Ovary (tissue), 9 donors: ENCODE data around the gene REL. TPM values are rescaled to one million over a fixed set of nuclear protein-coding genes. Genes with fewer than 3 reads are reported as not detected.

Experiments used
- DNase-seq, 5 donors: peaks; one replicate each; pipeline ENCODE4 v3.0.0-alpha.2; 2019 to 2020
- H3K27ac ChIP-seq, 2 donors: fragments of 200-600 bp; one replicate each; pipeline versions ENCODE4 v1.5.1 to v1.8.0; 2019 to 2022
- H3K27me3 ChIP-seq: fragments of 200-600 bp; one replicate; pipeline ENCODE4 v1.8.0; 2022
- H3K36me3 ChIP-seq: fragments of 200-600 bp; sonication (generic); one replicate; pipeline ENCODE4 v1.5.1; 2019
- H3K4me1 ChIP-seq: one replicate; pipeline ENCODE4 v1.8.1; 2013; ENCODE audit warnings: mild to moderate bottlenecking, moderate library complexity; ENCODE audit not compliant: insufficient read depth
- H3K4me3 ChIP-seq: fragments of 200-600 bp; sonication (generic); one replicate; pipeline ENCODE4 v1.5.1; 2017
- H3K9me3 ChIP-seq, 2 donors: fragments of 200-600 bp in 1 of 2; sonication (generic) in 1 of 2; one replicate each; pipeline versions ENCODE4 v1.5.1 to v1.8.1; 2013 to 2019; ENCODE audit warnings: mild to moderate bottlenecking in 1 of 2, moderate library complexity in 1 of 2
- EP300 ChIP-seq: sonication (generic); formaldehyde crosslinking; IDR thresholded peaks from one replicate; pipeline ENCODE4 v1.6.1; 2017; ENCODE audit warnings: antibody characterized with exemption
- POLR2A ChIP-seq: fragments of 450-650 bp; IDR thresholded peaks from one replicate; pipeline ENCODE4 v1.6.1; 2017; ENCODE audit warnings: antibody characterized with exemption, mild to moderate bottlenecking, moderate library complexity
- WGBS, 3 donors: extraction: QIAGEN DNeasy Blood & Tissue Kit in 1 of 3; methylation state at CpG; one replicate each; pipeline versions ENCODE4 v1.1.5 to v1.1.7; 2013 to 2017; 5-methylcytosine and 5-hydroxymethylcytosine counted together
- intact Hi-C, 4 donors: fragments of 100-400 bp; cut with DNase I; formaldehyde crosslinking; loops; one replicate each; pipeline versions ENCODE4 v1.11.0 to v1.15.1; 2022 to 2023
- polyA plus RNA-seq, 2 donors: library from polyadenylated mRNA; stranded (reverse); fragments of 200-250 nt in 1 of 2; fragments of 350-450 nt in 1 of 2; fragmentation: Illumina TruSeq in 1 of 2; extraction: RNeasy Lipid Tissue Mini Kit (QIAGEN cat#74804) in 1 of 2; gene quantifications; one replicate each; pipeline ENCODE4 v1.2.3, GENCODE V29; 2013 to 2014
- small RNA-seq: library from RNA; depleted of rRNA; stranded (forward); fragments of <200 nt; gene quantifications from one replicate; pipeline ENCODE3, GENCODE V24; 2016
- total RNA-seq, 7 donors: library from RNA; depleted of rRNA in 2 of 7; stranded (reverse); fragments of >200 nt in 2 of 7; fragmentation: NEBNext Ultra II Directional in 3 of 7; extraction: Animal tissue kit (Norgen Biotek cat#: 25700) in 3 of 7; gene quantifications; one replicate each; pipeline versions ENCODE4 v1.1.0 to v1.2.4, GENCODE V29; 2016 to 2023
- TF ChIP-seq, protein P1 (sequence below), 3 donors: fragments of 450-650 bp in 2 of 3; fragments of 200-600 bp in 1 of 3; IDR thresholded peaks; one replicate each; pipeline versions ENCODE4 v1.5.1 to v1.8.0; 2016 to 2022; ENCODE audit warnings: antibody characterized with exemption in 3 of 3, mild to moderate bottlenecking in 1 of 3
- donor health status: DM: no; HTN: no; CAD: no; lungs with moderate emphysema.
- donor health status: DM: no; HTN: no; CAD: no.
- donor health status: Bipolar disorder and iron deficiency.
- donor health status: DM: yes; HTN: yes; CAD: no.
- donor health status: DM: no; HTN: no; CAD: no.
- donor health status: DM: yes; HTN: yes; CAD: no.

REL gene
- total and polyA plus RNA-seq, 9 donors, result 3.8 to 45.1 (median 18.6) TPM

GRCh38 chr2:60966507-60967405 is 85.4 kb downstream of the REL start:
- H3K27me3 ChIP-seq, result no peaks in the 10 kb centered on the region
- WGBS, 3 donors, result 51 to 72% (median 57%) methylated on average over 1 of the region's 1 CpG
- no peaks in the 10 kb centered on the region for H3K36me3 ChIP-seq
- no peaks in the 10 kb centered on the region for H3K9me3 ChIP-seq
- no peaks in the 10 kb centered on the region for H3K4me1 ChIP-seq
- H3K4me3 ChIP-seq, result no peak overlapping the region
- no peak overlapping the region for H3K27ac ChIP-seq
- intact Hi-C loops, result no loop called here
- DNase-seq, result no peak
- TF ChIP-seq EP300 (no peak), POLR2A (no peak)
- TF ChIP-seq, protein P1, sequence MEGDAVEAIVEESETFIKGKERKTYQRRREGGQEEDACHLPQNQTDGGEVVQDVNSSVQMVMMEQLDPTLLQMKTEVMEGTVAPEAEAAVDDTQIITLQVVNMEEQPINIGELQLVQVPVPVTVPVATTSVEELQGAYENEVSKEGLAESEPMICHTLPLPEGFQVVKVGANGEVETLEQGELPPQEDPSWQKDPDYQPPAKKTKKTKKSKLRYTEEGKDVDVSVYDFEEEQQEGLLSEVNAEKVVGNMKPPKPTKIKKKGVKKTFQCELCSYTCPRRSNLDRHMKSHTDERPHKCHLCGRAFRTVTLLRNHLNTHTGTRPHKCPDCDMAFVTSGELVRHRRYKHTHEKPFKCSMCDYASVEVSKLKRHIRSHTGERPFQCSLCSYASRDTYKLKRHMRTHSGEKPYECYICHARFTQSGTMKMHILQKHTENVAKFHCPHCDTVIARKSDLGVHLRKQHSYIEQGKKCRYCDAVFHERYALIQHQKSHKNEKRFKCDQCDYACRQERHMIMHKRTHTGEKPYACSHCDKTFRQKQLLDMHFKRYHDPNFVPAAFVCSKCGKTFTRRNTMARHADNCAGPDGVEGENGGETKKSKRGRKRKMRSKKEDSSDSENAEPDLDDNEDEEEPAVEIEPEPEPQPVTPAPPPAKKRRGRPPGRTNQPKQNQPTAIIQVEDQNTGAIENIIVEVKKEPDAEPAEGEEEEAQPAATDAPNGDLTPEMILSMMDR (IDR thresholded peaks at IDR 0.05), result no peak

GRCh38 chr2:60972889-60973656 is 91.7 kb downstream of the REL start:
- DNase-seq, result no peak
- H3K4me3 ChIP-seq, result no peak overlapping the region
- TF ChIP-seq, protein P1 (IDR thresholded peaks at IDR 0.05), result no peak
- TF ChIP-seq POLR2A (no peak), EP300 (no peak)
- H3K4me1 ChIP-seq, result no peaks in the 10 kb centered on the region
- no peaks in the 10 kb centered on the region for H3K9me3 ChIP-seq
- WGBS, 3 donors, result 95 to 96% (median 96%) methylated on average over 32 of the region's 32 CpGs
- no peak overlapping the region for H3K27ac ChIP-seq
- H3K27me3 ChIP-seq, result no peaks in the 10 kb centered on the region
- H3K36me3 ChIP-seq, result no peaks in the 10 kb centered on the region
- intact Hi-C loops, result no loop called here

DNA sequence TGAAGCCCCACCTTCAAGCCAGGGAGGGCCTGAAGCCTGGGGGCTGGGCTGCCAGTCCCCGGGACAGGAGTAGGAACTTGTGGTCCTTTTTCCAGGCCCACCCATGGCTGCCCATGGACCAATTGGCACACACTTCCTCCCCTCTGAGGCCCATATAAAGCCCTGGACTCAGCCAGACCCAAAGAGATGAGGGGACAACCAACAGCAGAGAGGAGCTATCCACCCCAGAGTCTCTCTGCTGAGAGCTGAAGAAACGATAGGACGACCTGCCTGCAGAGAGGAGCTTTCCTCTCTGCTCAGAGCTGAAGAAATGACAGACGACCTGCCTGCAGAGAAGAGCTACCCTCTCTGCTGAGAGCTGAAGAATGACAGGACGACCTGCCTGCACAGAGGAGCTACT is 92.3 kb downstream of the REL start:
- 72 to 85% (median 76%) methylated on average over 5 of the region's 5 CpGs for WGBS, 3 donors
- intact Hi-C loops, result no loop called here
- Histone ChIP-seq H3K27ac (no peak overlapping the region), H3K9me3 (no peaks in the 10 kb centered on the region), H3K36me3 (no peaks in the 10 kb centered on the region), H3K4me3 (no peak overlapping the region), H3K27me3 (no peaks in the 10 kb centered on the region), H3K4me1 (no peaks in the 10 kb centered on the region)
- TF ChIP-seq, protein P1 (IDR thresholded peaks at IDR 0.05), result no peak
- TF ChIP-seq EP300 (no peak), POLR2A (no peak)
- no peak for DNase-seq

- no peak for DNase-seq
- intact Hi-C loops, result no loop called here
- H3K36me3 ChIP-seq, result no peaks in the 10 kb centered on the region
- 96 to 98% (median 97%) methylated on average over 16 of the region's 16 CpGs for WGBS, 3 donors
- TF ChIP-seq EP300, result no peak
- TF ChIP-seq, protein P1 (IDR thresholded peaks at IDR 0.05), result no peak
- no peak for TF ChIP-seq POLR2A
- no peaks in the 10 kb centered on the region for H3K9me3 ChIP-seq
- H3K27me3 ChIP-seq, result no peaks in the 10 kb centered on the region
- no peaks in the 10 kb centered on the region for H3K4me1 ChIP-seq
- H3K4me3 ChIP-seq, result no peak overlapping the region
- H3K27ac ChIP-seq, result no peak overlapping the region
These were observed 93.3 kb downstream of the REL start for GRCh38 chr2:60974652-60975051.

Small RNAs within 50 kb of the gene (small RNA-seq; reads per million reads assigned to genes)
- gene RN7SL632P (not detected), gene RNU4-51P (not detected)

Other genes starting within 250 kb of the REL start
- gene PAPOLG, start 125.3 kb upstream of the REL start, total RNA-seq, result 10 to 100 TPM; 14.1 to 18.4 (median 16.7) TPM
- gene PAPOLG, start 125.3 kb upstream of the REL start, polyA plus RNA-seq, result 10 to 100 TPM in 1 of 2 donors, 1 to 10 TPM in 1; 8.0 to 15.5 TPM
- 10 to 100 TPM; 16.5 to 28.1 (median 22.5) TPM for gene PEX13, start 136.1 kb downstream of the REL start, total RNA-seq
- gene PEX13, start 136.1 kb downstream of the REL start, polyA plus RNA-seq, result 10 to 100 TPM; 12.4 to 13.2 TPM
- 1 to 10 TPM; 4.7 to 9.4 (median 6.9) TPM for gene PUS10, start 136.7 kb downstream of the REL start, total RNA-seq
- 1 to 10 TPM; 4.5 to 4.9 TPM for gene PUS10, start 136.7 kb downstream of the REL start, polyA plus RNA-seq
- gene SANBR, start 184.3 kb downstream of the REL start, total RNA-seq, result 1 to 10 TPM; 3.8 to 9.5 (median 5.4) TPM
- 1 to 10 TPM; 2.7 to 4.7 TPM for gene SANBR, start 184.3 kb downstream of the REL start, polyA plus RNA-seq